ENCODE results near the gene HSPA1A.
A peak's percentile ranks its signal among the peaks of the same experiment; 100 is the strongest.

Gene HSPA1A

DNA sequence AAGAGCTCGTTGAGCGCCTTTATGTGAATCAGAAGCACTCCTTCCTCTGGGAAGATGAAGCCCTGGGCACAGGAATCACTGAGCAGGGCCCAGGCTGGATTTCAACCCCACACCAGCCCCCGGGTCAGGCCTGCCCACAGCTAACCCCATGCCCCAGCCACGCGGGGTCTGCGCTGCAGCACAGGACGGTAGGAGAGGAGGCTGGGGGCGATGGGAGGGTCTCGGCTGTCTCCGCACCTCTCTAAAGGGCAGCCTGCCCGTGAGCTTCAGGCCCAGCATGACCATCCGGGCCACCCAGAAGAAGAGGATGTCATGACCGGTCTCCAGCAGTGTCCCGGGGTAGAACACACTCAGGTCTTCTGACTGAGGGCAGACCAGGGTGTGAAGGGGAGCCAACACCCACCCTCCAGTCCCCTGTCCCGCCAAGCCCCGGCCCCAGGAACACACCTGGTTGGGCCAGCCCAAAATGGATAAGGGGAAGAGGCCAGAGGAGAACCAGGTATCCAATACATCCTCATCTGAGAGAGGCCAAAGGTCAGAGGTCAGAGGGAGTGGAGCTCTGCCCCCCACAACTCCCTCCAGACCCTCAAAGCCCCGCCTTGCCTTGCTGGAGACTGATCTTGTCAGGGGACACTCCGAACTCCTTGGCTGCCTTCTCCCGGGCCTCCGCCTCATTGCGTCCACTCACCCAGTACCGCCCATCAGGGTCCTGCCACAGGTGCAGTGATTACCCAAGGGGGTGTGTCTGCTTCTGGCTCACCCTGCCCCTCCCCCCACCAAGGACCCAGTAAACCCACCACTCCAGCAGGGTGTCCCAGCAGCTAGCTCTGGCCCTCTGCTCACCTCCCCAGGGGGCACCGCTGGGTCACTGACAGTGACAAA lies 33.9 kb upstream of the HSPA1A start:
- in situ Hi-C loops (cut with HindIII; ENCODE audit: low sequenced_read_pairs) = no loop called here
- no peak overlapping the region for H3K4me3 ChIP-seq (ENCODE audit: low read depth, low read length)
- no peak for TF ChIP-seq CTCF (IDR thresholded peaks at IDR 0.05; ENCODE audit: low read depth, low read length, missing control alignments)
- DNase-seq (ENCODE audit: low read depth) = no peak

- no peak for DNase-seq (ENCODE audit: low read depth)
- in situ Hi-C loops (cut with HindIII; ENCODE audit: low sequenced_read_pairs) = no loop called here
- no peak overlapping the region for H3K4me3 ChIP-seq (ENCODE audit: low read depth, low read length)
- no peak for TF ChIP-seq CTCF (IDR thresholded peaks at IDR 0.05; ENCODE audit: low read depth, low read length, missing control alignments)
Observed at GRCh38 chr6:31782126-31782855, 33.1 kb upstream of the HSPA1A start.

DNA sequence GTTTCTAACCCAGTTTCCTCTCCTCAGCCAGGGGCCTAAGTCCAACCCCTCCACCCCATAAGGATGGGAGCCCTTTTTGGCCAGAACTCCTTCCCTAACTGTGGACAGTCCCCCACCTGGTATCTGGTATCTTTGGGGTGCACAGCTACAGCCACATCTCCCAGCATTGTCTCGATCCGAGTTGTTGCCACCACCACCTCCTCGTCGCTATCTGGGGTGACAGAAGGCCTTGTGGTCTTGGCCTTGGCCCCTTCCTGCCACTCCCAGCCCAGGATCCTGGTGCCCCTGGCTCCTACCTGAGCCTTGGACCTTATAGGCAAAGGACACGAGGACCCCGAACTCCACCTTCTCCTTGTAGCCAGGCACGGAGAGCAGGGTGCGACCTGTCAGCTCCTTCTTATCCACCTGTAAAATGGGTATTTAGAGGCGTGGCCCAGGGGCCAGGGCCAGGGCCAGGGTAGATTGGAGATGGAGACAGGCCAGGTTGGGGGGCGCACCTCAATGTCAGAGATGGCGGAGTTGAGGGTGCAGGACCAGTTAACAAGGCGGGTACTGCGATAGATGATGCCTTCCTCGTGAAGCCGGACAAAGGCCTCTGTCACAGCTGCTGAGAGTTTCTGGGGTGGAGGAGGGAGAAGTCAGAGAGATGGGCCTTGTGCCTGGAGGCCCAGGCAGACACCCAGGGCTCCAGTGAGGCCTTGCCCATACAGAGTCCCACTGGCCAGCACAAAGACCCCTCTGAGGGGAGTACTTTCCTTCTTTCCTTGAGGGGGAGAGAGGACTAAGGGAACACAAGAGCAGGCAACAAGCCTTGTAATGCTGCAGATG lies 31.0 kb upstream of the HSPA1A start:
- no peak for TF ChIP-seq CTCF (IDR thresholded peaks at IDR 0.05; ENCODE audit: low read depth, low read length, missing control alignments)
- in situ Hi-C loops (cut with HindIII; ENCODE audit: low sequenced_read_pairs) = no loop called here
- DNase-seq (ENCODE audit: low read depth) = no peak
- no peak overlapping the region for H3K4me3 ChIP-seq (ENCODE audit: low read depth, low read length)

- TF ChIP-seq CTCF (IDR thresholded peaks at IDR 0.05; ENCODE audit: low read depth, low read length, missing control alignments) = no peak
- in situ Hi-C loops (cut with HindIII; ENCODE audit: low sequenced_read_pairs) = no loop called here
- DNase-seq (ENCODE audit: low read depth) = no peak
- no peak overlapping the region for H3K4me3 ChIP-seq (ENCODE audit: low read depth, low read length)
Observed at GRCh38 chr6:31785475-31785874, 29.9 kb upstream of the HSPA1A start.

DNA sequence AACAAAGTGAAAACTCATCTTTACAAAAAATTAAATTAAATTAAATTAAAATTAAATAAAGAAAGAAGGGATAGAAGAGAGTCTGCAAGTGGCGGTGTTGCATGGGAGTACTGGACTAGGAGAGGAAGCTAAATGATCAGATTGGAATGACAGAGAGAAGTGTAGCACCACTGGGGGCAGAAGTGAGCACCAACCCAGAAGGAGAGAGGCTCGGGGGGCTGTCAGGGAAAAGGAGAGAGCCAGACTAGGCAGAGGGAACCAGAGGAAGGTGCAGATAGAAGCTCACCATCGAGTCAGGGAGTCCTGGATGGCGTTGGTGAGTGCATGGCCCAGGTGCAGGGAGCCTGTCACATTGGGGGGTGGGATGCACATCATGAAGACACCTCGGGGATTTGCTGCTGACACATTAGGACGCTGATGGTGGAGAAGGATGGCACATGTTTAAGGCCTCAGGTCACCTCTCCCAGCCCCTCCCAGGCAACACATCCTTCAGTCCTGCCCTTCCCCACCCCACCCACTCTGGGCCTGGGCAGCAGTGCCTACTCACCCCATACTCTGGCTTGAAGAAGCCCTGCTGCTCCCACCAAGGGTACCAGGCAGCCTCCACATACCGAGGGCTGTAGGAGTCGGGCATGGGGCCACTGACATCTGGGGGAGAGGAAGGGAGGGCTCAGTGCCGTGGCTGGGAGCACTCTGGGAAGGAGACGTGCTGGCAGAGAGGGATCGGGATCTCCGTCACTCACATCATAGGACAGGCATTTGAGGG lies 23.8 kb upstream of the HSPA1A start:
- DNase-seq (ENCODE audit: low read depth) = no peak
- in situ Hi-C loops (cut with HindIII; ENCODE audit: low sequenced_read_pairs) = no loop called here
- TF ChIP-seq CTCF (IDR thresholded peaks at IDR 0.05; ENCODE audit: low read depth, low read length, missing control alignments) = peak; percentile 79
- no peak overlapping the region for H3K4me3 ChIP-seq (ENCODE audit: low read depth, low read length)

DNA sequence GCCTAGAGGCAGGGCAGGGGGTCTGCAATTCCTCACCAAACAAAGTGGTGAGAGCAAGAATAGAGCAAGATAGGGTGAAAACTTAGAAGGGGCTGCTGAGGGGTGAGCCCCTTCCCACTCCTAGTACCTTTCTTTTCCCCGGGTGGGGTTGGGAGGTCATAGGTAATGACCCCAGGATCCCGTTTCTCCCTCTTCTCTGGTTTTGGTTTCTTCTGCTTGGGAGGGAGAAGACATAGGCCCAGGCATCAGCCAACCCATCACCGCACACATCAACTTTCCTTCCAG lies 23.3 kb upstream of the HSPA1A start:
- no peak for TF ChIP-seq CTCF (IDR thresholded peaks at IDR 0.05; ENCODE audit: low read depth, low read length, missing control alignments)
- no peak overlapping the region for H3K4me3 ChIP-seq (ENCODE audit: low read depth, low read length)
- no peak for DNase-seq (ENCODE audit: low read depth)
- in situ Hi-C loops (cut with HindIII; ENCODE audit: low sequenced_read_pairs) = no loop called here
